SK-MEL-5 (cell line): Measurements from ENCODE around the gene MAP3K7CL. TPM values are rescaled to one million over a fixed set of nuclear protein-coding genes. Genes with fewer than 3 reads are reported as not detected.

Experiments used
- DNase-seq: peaks from one replicate; pipeline ENCODE4 v3.0.0-alpha.2; 2016; ENCODE audit warnings: low read depth, low spot score
- in situ Hi-C: cut with HindIII; loops from 2 replicates; pipeline ENCODE4 v1.10.0; 2016; ENCODE audit warnings: low sequenced_read_pairs, high pct_unique_total_duplicates, low pct_unique_long_range_greater_than_20kb
- total RNA-seq: library from RNA; depleted of rRNA; stranded (reverse); fragments of >200 nt; shearing (Covaris generic); gene quantifications from 2 replicates; pipeline ENCODE4 v1.2.3, GENCODE V29; 2014

The MAP3K7CL gene
- total RNA-seq, 1 experiment from 2014 or later = not detected

GRCh38 chr21:29182691-29183092, 52.2 kb downstream of the MAP3K7CL start:
- no peak for DNase-seq
- in situ Hi-C loops = no loop called here

GRCh38 chr21:29184037-29184436, 53.6 kb downstream of the MAP3K7CL start:
- no peak for DNase-seq
- in situ Hi-C loops = no loop called here

GRCh38 chr21:29185172-29185571, 54.7 kb downstream of the MAP3K7CL start:
- in situ Hi-C loops = no loop called here
- DNase-seq = no peak

GRCh38 chr21:29185633-29186032, 55.2 kb downstream of the MAP3K7CL start:
- in situ Hi-C loops = no loop called here
- no peak for DNase-seq

GRCh38 chr21:29186246-29186645, 55.8 kb downstream of the MAP3K7CL start:
- in situ Hi-C loops = no loop called here
- no peak for DNase-seq

- DNase-seq = peak; percentile 37
- in situ Hi-C loops = no loop called here
These were observed 57.5 kb downstream of the MAP3K7CL start for GRCh38 chr21:29187944-29188343.

GRCh38 chr21:29189353-29189752, 58.9 kb downstream of the MAP3K7CL start:
- in situ Hi-C loops = no loop called here
- DNase-seq = no peak

GRCh38 chr21:29190923-29191331, 60.5 kb downstream of the MAP3K7CL start:
- no peak for DNase-seq
- in situ Hi-C loops = no loop called here

- no peak for DNase-seq
- in situ Hi-C loops = no loop called here
These were observed 62.6 kb downstream of the MAP3K7CL start for GRCh38 chr21:29193072-29193471.

- peak; percentile 66 for DNase-seq
- in situ Hi-C loops = no loop called here
These were observed 63.5 kb downstream of the MAP3K7CL start for GRCh38 chr21:29193901-29194300.

- in situ Hi-C loops = no loop called here
- no peak for DNase-seq
These were observed 63.9 kb downstream of the MAP3K7CL start for GRCh38 chr21:29194342-29194741.

- in situ Hi-C loops = no loop called here
- DNase-seq = no peak
These were observed 64.4 kb downstream of the MAP3K7CL start for GRCh38 chr21:29194847-29195246.

GRCh38 chr21:29195981-29196669, 65.7 kb downstream of the MAP3K7CL start:
- in situ Hi-C loops = no loop called here
- DNase-seq = peak; percentile 61

GRCh38 chr21:29196670-29197191, 66.3 kb downstream of the MAP3K7CL start:
- no peak for DNase-seq
- in situ Hi-C loops = no loop called here

GRCh38 chr21:29201186-29201585, 70.7 kb downstream of the MAP3K7CL start:
- in situ Hi-C loops = no loop called here
- no peak for DNase-seq

GRCh38 chr21:29205009-29205408, 74.6 kb downstream of the MAP3K7CL start:
- in situ Hi-C loops = no loop called here
- no peak for DNase-seq

GRCh38 chr21:29205988-29206387, 75.5 kb downstream of the MAP3K7CL start:
- no peak for DNase-seq
- in situ Hi-C loops = no loop called here

- peak; percentile 39 for DNase-seq
- in situ Hi-C loops = no loop called here
These were observed 76.0 kb downstream of the MAP3K7CL start for GRCh38 chr21:29206445-29206844.

- DNase-seq = no peak
These were observed 76.8 kb downstream of the MAP3K7CL start for GRCh38 chr21:29207201-29207600.

More at GRCh38 chr21:29207201-29207600, 76.8 kb downstream of the MAP3K7CL start:
- in situ Hi-C loops = no loop called here
